GM18907 (cell line): Measurements from ENCODE around the gene SLC40A1.

Experiments
- ATAC-seq: cut with Tn5 transposase; IDR thresholded peaks from one replicate; pipeline ENCODE4 v1.9.1; 2021; ENCODE audit warnings: mild to moderate bottlenecking, moderate library complexity; ENCODE audit not compliant: unreplicated experiment

Gene SLC40A1

GRCh38 chr2:189542145-189542882, 38.3 kb downstream of the SLC40A1 start:
- ATAC-seq = no peak

- ATAC-seq = no peak
Observed at GRCh38 chr2:189541591-189541990, 39.0 kb downstream of the SLC40A1 start.

GRCh38 chr2:189540551-189540950, 40.0 kb downstream of the SLC40A1 start:
- no peak for ATAC-seq

GRCh38 chr2:189538402-189538801, 42.2 kb downstream of the SLC40A1 start:
- ATAC-seq = no peak

GRCh38 chr2:189536830-189537229, 43.8 kb downstream of the SLC40A1 start:
- no peak for ATAC-seq

- ATAC-seq = no peak
Observed at GRCh38 chr2:189534854-189535832, 45.4 kb downstream of the SLC40A1 start.

- no peak for ATAC-seq
Observed at GRCh38 chr2:189533288-189534035, 47.1 kb downstream of the SLC40A1 start.

GRCh38 chr2:189530965-189531637, 49.5 kb downstream of the SLC40A1 start:
- no peak for ATAC-seq

- ATAC-seq = no peak
Observed at GRCh38 chr2:189528617-189529016, 52.0 kb downstream of the SLC40A1 start.

- ATAC-seq = no peak
Observed at GRCh38 chr2:189527812-189528592, 52.6 kb downstream of the SLC40A1 start.

- no peak for ATAC-seq
Observed at GRCh38 chr2:189527041-189527750, 53.4 kb downstream of the SLC40A1 start.

GRCh38 chr2:189526241-189526640, 54.3 kb downstream of the SLC40A1 start:
- no peak for ATAC-seq

GRCh38 chr2:189524746-189525145, 55.8 kb downstream of the SLC40A1 start:
- no peak for ATAC-seq

GRCh38 chr2:189522435-189523151, 58.0 kb downstream of the SLC40A1 start:
- ATAC-seq = no peak

GRCh38 chr2:189521699-189522434, 58.7 kb downstream of the SLC40A1 start:
- ATAC-seq = no peak

- ATAC-seq = no peak
Observed at GRCh38 chr2:189519631-189520387, 60.8 kb downstream of the SLC40A1 start.
